Left ventricle myocardium superior (tissue), 1 donor: ENCODE results near the gene MICOS13. TPM values are rescaled to one million over a fixed set of nuclear protein-coding genes. Genes with fewer than 3 reads are reported as not detected.

Experiments used
- ATAC-seq: fragments of 200-7000 bp; cut with Tn5 transposase; one replicate; pipeline ENCODE4 v1.9.1; 2020; ENCODE audit warnings: mild to moderate bottlenecking, moderate library complexity
- DNase-seq: peaks from one replicate; pipeline ENCODE4 v3.0.0-alpha.2; 2020
- intact Hi-C: fragments of 100-400 bp; cut with micrococcal nuclease; formaldehyde crosslinking; loops from one replicate; pipeline ENCODE4 v1.11.0; 2022
- long read RNA-seq: library from polyadenylated mRNA; unstranded; transcript quantifications from one replicate; pipeline ENCODE4 v2.0.0, GENCODE V29; 2021
- total RNA-seq: library from RNA; stranded (reverse); fragmentation: NEBNext Ultra II Directional; extraction: Animal tissue kit (Norgen Biotek cat#: 25700); gene quantifications from one replicate; pipeline ENCODE4 v1.2.1, GENCODE V29; 2021
- donor health status: DM: no; HTN: yes; CAD: no; lungs with severe emphysema.

The MICOS13 gene
- 167 TPM for total RNA-seq
- long read RNA-seq, transcript C19orf70-204 (4 exons, 655 nt) = minor isoform, 8 of 168 reads
- long read RNA-seq, transcript C19orf70-201 (4 exons, 896 nt) = major isoform, 136 of 168 reads
- long read RNA-seq, partial matches to known transcripts = 15 of 168 reads
- long read RNA-seq, other reads (novel, unspliced or antisense) = 8 of 168 reads

- ATAC-seq (peak; percentile 92), DNase-seq (peak; percentile 99)
- intact Hi-C loops = no loop called here
Measured at GRCh38 chr19:5680437-5681368, at the start of gene MICOS13, which contains the start of gene HSD11B1L. TSS of gene MICOS13 (minus strand) at chr19:5680516. CDS start at chr19:5680486, 30 bp downstream. TSS of gene HSD11B1L (plus strand) at chr19:5681027. CDS start at chr19:5684833, 3,806 bp downstream.

GRCh38 chr19:5727453-5728050 lies 47.2 kb upstream of the MICOS13 start:
- intact Hi-C loops = no loop called here
- ATAC-seq (no peak), DNase-seq (no peak)

- ATAC-seq = peak; percentile 97
- intact Hi-C loops = loop anchor here (5.0 kb wide), 1 partner anchor 72 kb away; the partner anchor contains the start of gene DUS3L
Measured at GRCh38 chr19:5719961-5720790, 39.9 kb upstream of the MICOS13 start, which contains the start of the genes CATSPERD and LONP1. TSS of gene CATSPERD (plus strand) at chr19:5720637. CDS start at chr19:5720738, 101 bp downstream. TSS of gene LONP1 (minus strand) at chr19:5720146. CDS start at chr19:5720132, 14 bp downstream.

GRCh38 chr19:5719274-5719960 lies 39.1 kb upstream of the MICOS13 start:
- intact Hi-C loops = no loop called here

More at GRCh38 chr19:5719961-5720790, 39.9 kb upstream of the MICOS13 start, which contains the start of the genes CATSPERD and LONP1:
- DNase-seq = peak; percentile 99

GRCh38 chr19:5718579-5719273 lies 38.4 kb upstream of the MICOS13 start:
- intact Hi-C loops = no loop called here
- no peak for ATAC-seq
- no peak for DNase-seq

More at GRCh38 chr19:5719274-5719960, 39.1 kb upstream of the MICOS13 start:
- DNase-seq (no peak), ATAC-seq (no peak)

GRCh38 chr19:5718037-5718578 lies 37.8 kb upstream of the MICOS13 start:
- no peak for DNase-seq
- no peak for ATAC-seq
- intact Hi-C loops = no loop called here

- intact Hi-C loops = no loop called here
- DNase-seq (no peak), ATAC-seq (no peak)
Measured at GRCh38 chr19:5717215-5717935, 37.1 kb upstream of the MICOS13 start.

- no peak for DNase-seq
- peak; percentile 18 for ATAC-seq
- intact Hi-C loops = no loop called here
Measured at GRCh38 chr19:5714816-5715215, 34.5 kb upstream of the MICOS13 start.

- no peak for ATAC-seq
- DNase-seq = no peak
- intact Hi-C loops = no loop called here
Measured at GRCh38 chr19:5713228-5713627, 32.9 kb upstream of the MICOS13 start.

- no peak for DNase-seq
- no peak for ATAC-seq
- intact Hi-C loops = no loop called here
Measured at GRCh38 chr19:5711713-5712161, 31.4 kb upstream of the MICOS13 start.

- intact Hi-C loops = no loop called here
- DNase-seq = no peak
- ATAC-seq = no peak
Measured at GRCh38 chr19:5711025-5711424, 30.7 kb upstream of the MICOS13 start.

- no peak for ATAC-seq
- intact Hi-C loops = no loop called here
- no peak for DNase-seq
Measured at GRCh38 chr19:5707576-5708575, 27.6 kb upstream of the MICOS13 start.

- DNase-seq = no peak
- intact Hi-C loops = no loop called here
- ATAC-seq = no peak
Measured at GRCh38 chr19:5706876-5707573, 26.7 kb upstream of the MICOS13 start.

- DNase-seq (no peak), ATAC-seq (no peak)
- intact Hi-C loops = no loop called here
Measured at GRCh38 chr19:5705552-5705951, 25.2 kb upstream of the MICOS13 start.
